OCI-LY3 (cell line): ENCODE data around the gene TCP11X1.
"Not testable (repeated sequence)": the region's sequence is repeated elsewhere in the genome, so short reads cannot be mapped to it uniquely, and the experiment has no call there.

Source experiments
- EZH2phosphoT487 ChIP-seq: fragments of 200-600 bp; shearing (Covaris generic); IDR thresholded peaks from 2 replicates; pipeline ENCODE4 v1.6.1; 2018; ENCODE audit warnings: antibody characterized with exemption, mixed run types, low read depth
- TF ChIP-seq, protein P1 (sequence below): fragments of 200-600, 300-600 bp; sonication (generic); IDR thresholded peaks from 2 replicates; pipeline ENCODE4 v1.5.1; 2014; ENCODE audit warnings: antibody characterized with exemption, low read length, low read depth

DNA sequence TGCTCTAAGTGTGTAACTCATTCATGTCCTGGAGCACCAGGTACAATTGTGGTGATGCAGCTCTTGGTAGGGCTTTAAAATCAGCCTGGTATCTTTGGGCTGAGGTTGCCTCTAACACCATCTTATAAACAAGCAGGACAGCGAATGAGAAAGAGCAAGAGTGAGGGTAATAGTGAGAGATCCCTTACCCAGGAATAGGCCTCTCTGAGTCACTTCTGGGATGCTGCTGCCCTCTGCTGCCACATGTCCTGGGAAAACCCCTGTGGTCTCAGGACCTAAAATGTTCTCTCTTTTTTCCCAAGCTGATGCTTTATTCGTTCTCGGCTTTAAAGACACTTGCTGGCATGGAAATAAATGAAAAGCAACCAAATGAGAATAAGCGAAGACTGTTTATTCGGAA, 7.2 kb upstream of the TCP11X1 start:
- TF ChIP-seq, protein P1, sequence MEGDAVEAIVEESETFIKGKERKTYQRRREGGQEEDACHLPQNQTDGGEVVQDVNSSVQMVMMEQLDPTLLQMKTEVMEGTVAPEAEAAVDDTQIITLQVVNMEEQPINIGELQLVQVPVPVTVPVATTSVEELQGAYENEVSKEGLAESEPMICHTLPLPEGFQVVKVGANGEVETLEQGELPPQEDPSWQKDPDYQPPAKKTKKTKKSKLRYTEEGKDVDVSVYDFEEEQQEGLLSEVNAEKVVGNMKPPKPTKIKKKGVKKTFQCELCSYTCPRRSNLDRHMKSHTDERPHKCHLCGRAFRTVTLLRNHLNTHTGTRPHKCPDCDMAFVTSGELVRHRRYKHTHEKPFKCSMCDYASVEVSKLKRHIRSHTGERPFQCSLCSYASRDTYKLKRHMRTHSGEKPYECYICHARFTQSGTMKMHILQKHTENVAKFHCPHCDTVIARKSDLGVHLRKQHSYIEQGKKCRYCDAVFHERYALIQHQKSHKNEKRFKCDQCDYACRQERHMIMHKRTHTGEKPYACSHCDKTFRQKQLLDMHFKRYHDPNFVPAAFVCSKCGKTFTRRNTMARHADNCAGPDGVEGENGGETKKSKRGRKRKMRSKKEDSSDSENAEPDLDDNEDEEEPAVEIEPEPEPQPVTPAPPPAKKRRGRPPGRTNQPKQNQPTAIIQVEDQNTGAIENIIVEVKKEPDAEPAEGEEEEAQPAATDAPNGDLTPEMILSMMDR, result not testable (repeated sequence)
- not testable (repeated sequence) for TF ChIP-seq EZH2phosphoT487
